DND-41 (cell line): ENCODE results near the gene DLGAP4.

Experiments used
- ATAC-seq: fragments of 200-7000 bp; cut with Tn5 transposase; 3 replicates; pipeline ENCODE4 v1.9.1; 2021; ENCODE audit warnings: low read depth; ENCODE audit not compliant: insufficient read depth
- DNase-seq: peaks from one replicate; pipeline ENCODE4 v3.0.0-alpha.2; 2020
- H2AFZ ChIP-seq: 2 replicates; pipeline ENCODE4 v1.6.0; 2012; ENCODE audit warnings: low read depth, low read length
- H3K27ac ChIP-seq: 2 replicates; pipeline ENCODE4 v1.5.1; 2012; ENCODE audit warnings: low read length, inconsistent platforms
- H3K27me3 ChIP-seq: fragments of 200-600 bp; sonication (generic); 2 replicates; pipeline ENCODE4 v1.6.0; 2012; ENCODE audit warnings: low read length, mild to moderate bottlenecking, inconsistent platforms; ENCODE audit not compliant: insufficient read depth, poor library complexity
- H3K36me3 ChIP-seq: 2 replicates; pipeline ENCODE4 v1.5.1; 2012; ENCODE audit warnings: low read length, inconsistent platforms; ENCODE audit not compliant: insufficient read depth
- H3K4me1 ChIP-seq: 2 replicates; pipeline ENCODE4 v1.5.1; 2012; ENCODE audit warnings: mild to moderate bottlenecking, low read length; ENCODE audit not compliant: insufficient read depth
- H3K4me2 ChIP-seq: 2 replicates; pipeline ENCODE4 v1.6.0; 2012; ENCODE audit warnings: mild to moderate bottlenecking, moderate library complexity, low read length, inconsistent platforms; ENCODE audit not compliant: insufficient read depth
- H3K4me3 ChIP-seq, 2 experiments: fragments of 200-600 bp in 1 of 2; shearing (Covaris generic) in 1 of 2; 2 replicates each; pipeline ENCODE4 v1.5.1; 2012 to 2016; ENCODE audit warnings: inconsistent platforms in 2 of 2, low read length in 2 of 2, mild to moderate bottlenecking in 2 of 2, low read depth in 1 of 2, moderate library complexity in 1 of 2
- H3K79me2 ChIP-seq: 2 replicates; pipeline ENCODE4 v1.6.0; 2012; ENCODE audit warnings: low read length, inconsistent platforms; ENCODE audit not compliant: insufficient read depth
- H3K9ac ChIP-seq: 2 replicates; pipeline ENCODE4 v1.6.0; 2012; ENCODE audit warnings: low read depth, mild to moderate bottlenecking, inconsistent platforms, low read length, moderate library complexity
- H3K9me3 ChIP-seq: 2 replicates; pipeline ENCODE4 v1.5.1; 2012; ENCODE audit warnings: low read length, moderate library complexity, mild to moderate bottlenecking, inconsistent platforms; ENCODE audit not compliant: insufficient read depth, severe bottlenecking
- H4K20me1 ChIP-seq: 2 replicates; pipeline ENCODE4 v1.6.0; 2012; ENCODE audit warnings: low read length; ENCODE audit not compliant: insufficient read depth
- EZH2 ChIP-seq: IDR thresholded peaks from 3 replicates; pipeline ENCODE4 v1.6.1; 2012; ENCODE audit warnings: borderline replicate concordance, low read depth, mild to moderate bottlenecking, moderate library complexity, low read length, inconsistent platforms; ENCODE audit not compliant: severe bottlenecking
- TF ChIP-seq, protein P1 (sequence below): IDR thresholded peaks from 2 replicates; pipeline ENCODE4 v1.5.1; 2012; ENCODE audit warnings: borderline replicate concordance, low read length, moderate library complexity, mild to moderate bottlenecking; ENCODE audit not compliant: poor library complexity, severe bottlenecking; ENCODE audit errors: extremely low read depth

Gene DLGAP4

DNA sequence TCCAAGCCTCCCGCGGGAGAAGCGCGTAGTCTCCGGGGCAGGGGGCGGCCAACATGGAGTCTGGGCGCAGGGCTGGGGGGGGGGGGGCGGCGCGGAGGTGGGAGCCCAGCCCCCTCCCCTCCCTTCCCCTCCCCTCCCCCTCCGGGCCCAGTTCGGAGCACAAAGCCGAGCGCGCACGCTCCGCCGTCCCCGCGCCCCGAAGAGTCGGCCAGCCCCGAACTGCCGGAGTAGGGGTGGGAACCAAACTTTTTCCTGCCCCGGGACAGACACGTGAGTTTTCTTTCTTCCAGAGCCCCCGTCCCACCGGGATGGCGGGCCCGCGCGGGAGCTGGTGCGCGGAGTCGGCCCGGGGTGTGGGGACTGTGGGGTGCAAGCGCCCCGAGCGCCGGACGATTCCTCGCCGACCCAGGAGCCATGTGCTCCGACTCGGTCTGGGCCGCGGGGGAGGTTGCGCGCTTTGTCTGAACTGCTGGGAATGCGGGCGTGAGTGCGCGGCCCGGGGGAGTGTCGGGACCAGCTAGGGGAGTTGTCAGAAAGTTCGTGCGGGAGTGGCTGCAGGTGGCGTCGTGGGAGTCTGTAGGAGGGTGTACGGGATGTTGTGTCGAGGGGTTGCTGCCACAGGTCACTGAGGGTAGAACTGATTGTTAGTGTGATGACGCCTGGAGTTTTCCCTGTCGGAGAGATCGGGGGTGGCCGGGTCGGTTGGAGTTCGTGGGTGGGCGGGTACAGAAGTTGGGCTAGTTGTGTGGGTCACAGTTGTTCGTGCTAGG, 268.4 kb downstream of the DLGAP4 start:
- H3K9me3 ChIP-seq = no peaks in the 10 kb centered on the region
- H4K20me1 ChIP-seq = peaks cover 39% of the 10 kb centered on the region
- peak overlapping the region; percentile 95 for H3K4me2 ChIP-seq
- H3K9ac ChIP-seq = peak overlapping the region; percentile 97
- H3K79me2 ChIP-seq = peaks cover 59% of the 10 kb centered on the region
- ATAC-seq = peak; percentile 43
- H3K4me1 ChIP-seq = peaks cover 37% of the 10 kb centered on the region
- peaks cover 35% of the 10 kb centered on the region for H3K36me3 ChIP-seq
- TF ChIP-seq, protein P1, sequence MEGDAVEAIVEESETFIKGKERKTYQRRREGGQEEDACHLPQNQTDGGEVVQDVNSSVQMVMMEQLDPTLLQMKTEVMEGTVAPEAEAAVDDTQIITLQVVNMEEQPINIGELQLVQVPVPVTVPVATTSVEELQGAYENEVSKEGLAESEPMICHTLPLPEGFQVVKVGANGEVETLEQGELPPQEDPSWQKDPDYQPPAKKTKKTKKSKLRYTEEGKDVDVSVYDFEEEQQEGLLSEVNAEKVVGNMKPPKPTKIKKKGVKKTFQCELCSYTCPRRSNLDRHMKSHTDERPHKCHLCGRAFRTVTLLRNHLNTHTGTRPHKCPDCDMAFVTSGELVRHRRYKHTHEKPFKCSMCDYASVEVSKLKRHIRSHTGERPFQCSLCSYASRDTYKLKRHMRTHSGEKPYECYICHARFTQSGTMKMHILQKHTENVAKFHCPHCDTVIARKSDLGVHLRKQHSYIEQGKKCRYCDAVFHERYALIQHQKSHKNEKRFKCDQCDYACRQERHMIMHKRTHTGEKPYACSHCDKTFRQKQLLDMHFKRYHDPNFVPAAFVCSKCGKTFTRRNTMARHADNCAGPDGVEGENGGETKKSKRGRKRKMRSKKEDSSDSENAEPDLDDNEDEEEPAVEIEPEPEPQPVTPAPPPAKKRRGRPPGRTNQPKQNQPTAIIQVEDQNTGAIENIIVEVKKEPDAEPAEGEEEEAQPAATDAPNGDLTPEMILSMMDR = peak; percentile 23
- no peak for TF ChIP-seq EZH2
- peak overlapping the region; percentile 82 for H3K27ac ChIP-seq
- H2AFZ ChIP-seq = peak overlapping the region; percentile 85
- peak; percentile 69 for DNase-seq
- H3K4me3 ChIP-seq = peak overlapping the region; percentile 59 to 65
- no peaks in the 10 kb centered on the region for H3K27me3 ChIP-seq

DNA sequence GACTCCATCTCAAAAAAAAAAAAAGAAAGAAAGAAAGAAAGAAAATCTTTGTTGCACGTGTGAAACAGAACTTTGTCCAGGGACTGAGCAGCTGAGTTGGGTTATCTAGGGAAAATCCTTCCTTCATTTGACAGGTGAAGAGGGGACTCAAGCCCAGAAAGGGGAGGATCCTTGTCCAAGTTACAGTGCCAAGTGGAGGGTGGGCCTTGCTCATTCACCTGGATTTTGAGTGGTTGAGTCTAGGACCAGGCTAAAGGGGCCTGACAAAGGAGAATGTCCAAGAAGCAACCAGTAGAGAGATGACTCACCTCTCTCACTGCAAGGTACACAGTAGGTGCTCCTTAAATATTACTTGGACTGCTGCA, 269.9 kb downstream of the DLGAP4 start:
- Histone ChIP-seq H3K9me3 (no peaks in the 10 kb centered on the region), H3K4me1 (peaks cover 37% of the 10 kb centered on the region), H3K4me2 (peak overlapping the region; percentile 95; the same call in 1 of the 2 replicates), H3K9ac (no peak overlapping the region; the same call in 1 of the 2 replicates), H3K27me3 (no peaks in the 10 kb centered on the region), H2AFZ (no peak overlapping the region), H3K79me2 (peaks cover 70% of the 10 kb centered on the region), H4K20me1 (peaks cover 49% of the 10 kb centered on the region), H3K36me3 (peaks cover 50% of the 10 kb centered on the region), H3K27ac (no peak overlapping the region), H3K4me3 (no peak overlapping the region)
- ATAC-seq (no peak), DNase-seq (no peak)
- TF ChIP-seq EZH2 = no peak
- TF ChIP-seq, protein P1 = no peak
